ENCODE measurements around the gene AKAP8L. TPM values are rescaled to one million over a fixed set of nuclear protein-coding genes. Genes with fewer than 3 reads are reported as not detected.

Gene AKAP8L
- total RNA-seq, 4 donors from 2014 or later: 112 to 329 (median 172) TPM

DNA sequence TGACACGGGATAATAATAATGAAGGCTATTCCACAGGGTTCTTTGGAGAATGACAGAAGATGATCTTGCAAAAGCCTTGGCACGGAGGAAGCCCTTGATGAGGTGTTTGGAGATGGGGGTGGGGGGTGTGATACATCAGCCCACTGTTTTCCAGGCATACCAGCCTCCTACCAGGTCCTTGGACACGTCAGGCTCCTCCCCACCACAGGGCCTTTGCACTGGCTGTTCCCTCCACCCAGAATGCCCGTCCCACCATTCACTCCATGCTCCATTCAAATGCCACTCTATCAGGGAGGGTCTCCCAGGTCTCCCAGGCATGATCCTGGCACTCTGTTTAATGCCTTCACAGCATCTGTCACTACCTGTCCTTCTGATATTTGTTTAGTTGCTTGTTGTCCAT, 28.3 kb upstream of the AKAP8L start:
- H3K9me3 ChIP-seq: no peaks in the 10 kb centered on the region
- TF ChIP-seq, protein P1, sequence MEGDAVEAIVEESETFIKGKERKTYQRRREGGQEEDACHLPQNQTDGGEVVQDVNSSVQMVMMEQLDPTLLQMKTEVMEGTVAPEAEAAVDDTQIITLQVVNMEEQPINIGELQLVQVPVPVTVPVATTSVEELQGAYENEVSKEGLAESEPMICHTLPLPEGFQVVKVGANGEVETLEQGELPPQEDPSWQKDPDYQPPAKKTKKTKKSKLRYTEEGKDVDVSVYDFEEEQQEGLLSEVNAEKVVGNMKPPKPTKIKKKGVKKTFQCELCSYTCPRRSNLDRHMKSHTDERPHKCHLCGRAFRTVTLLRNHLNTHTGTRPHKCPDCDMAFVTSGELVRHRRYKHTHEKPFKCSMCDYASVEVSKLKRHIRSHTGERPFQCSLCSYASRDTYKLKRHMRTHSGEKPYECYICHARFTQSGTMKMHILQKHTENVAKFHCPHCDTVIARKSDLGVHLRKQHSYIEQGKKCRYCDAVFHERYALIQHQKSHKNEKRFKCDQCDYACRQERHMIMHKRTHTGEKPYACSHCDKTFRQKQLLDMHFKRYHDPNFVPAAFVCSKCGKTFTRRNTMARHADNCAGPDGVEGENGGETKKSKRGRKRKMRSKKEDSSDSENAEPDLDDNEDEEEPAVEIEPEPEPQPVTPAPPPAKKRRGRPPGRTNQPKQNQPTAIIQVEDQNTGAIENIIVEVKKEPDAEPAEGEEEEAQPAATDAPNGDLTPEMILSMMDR (IDR thresholded peaks at IDR 0.05): no peak
- TF ChIP-seq POLR2AphosphoS5 (IDR thresholded peaks at IDR 0.05): no peak
- TF ChIP-seq POLR2A (IDR thresholded peaks at IDR 0.05): no peak
- no peak for TF ChIP-seq EP300 (IDR thresholded peaks at IDR 0.05; ENCODE audit: low read depth)
- H3K4me3 ChIP-seq: no peak overlapping the region
- DNase-seq: no peak
- no peak overlapping the region for H3K27ac ChIP-seq
- no peaks in the 10 kb centered on the region for H3K36me3 ChIP-seq
- H3K27me3 ChIP-seq: no peaks in the 10 kb centered on the region
- in situ Hi-C loops (cut with MboI; ENCODE audit: low pct_ligation_motif_present in 1 of 4, low pct_unique_long_range_greater_than_20kb in 1 of 4, low sequenced_read_pairs in 3 of 4) (loop anchor here in 1 of 4 donors (25.0 kb wide), 1 partner anchor 185 kb away; no protein-coding TSS in a partner anchor), intact Hi-C loops (cut with DNase I; ENCODE audit: low total_unique reads) (no loop called here)
- H3K4me1 ChIP-seq: peaks cover 0 to 10% (median 8%) of the 10 kb centered on the region in 4 donors
- WGBS, 2 donors (ENCODE audit: low coverage in 1 of 2): 89% methylated on average over 4 of the region's 4 CpGs; no CpG with 5 or more reads in 1 of the 2 donors

DNA sequence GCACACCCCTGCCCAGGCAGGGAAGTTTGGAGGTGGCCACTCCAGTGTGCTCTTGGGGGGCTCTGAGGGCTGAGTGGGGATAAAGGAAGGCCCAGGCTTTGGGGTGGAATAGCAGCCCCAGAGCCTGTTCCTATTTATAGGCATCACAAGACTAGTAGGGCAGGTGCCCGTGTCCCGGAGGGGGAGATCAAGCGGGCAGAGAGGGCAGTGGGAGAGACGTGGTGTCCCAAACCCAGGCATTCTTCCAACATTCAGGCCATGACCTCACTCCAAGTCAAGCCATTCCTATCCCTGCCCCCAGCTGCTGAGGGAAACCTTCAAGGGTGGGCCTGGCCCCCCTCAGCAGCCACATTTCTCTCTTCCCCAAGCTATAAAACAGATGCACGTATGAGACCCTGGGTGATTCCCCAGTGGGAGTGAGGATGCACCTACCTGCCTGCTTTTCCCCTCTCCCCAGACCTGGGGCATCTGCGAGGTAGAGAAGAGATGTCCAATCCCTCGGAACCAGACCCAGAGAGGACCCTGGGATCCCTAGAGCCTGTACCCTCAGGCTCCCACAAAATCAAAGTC, 27.1 kb upstream of the AKAP8L start:
- peaks cover 0 to 10% (median 8%) of the 10 kb centered on the region in 4 donors for H3K4me1 ChIP-seq
- no peak overlapping the region for H3K4me3 ChIP-seq
- in situ Hi-C loops (cut with MboI; ENCODE audit: low pct_ligation_motif_present in 1 of 4, low pct_unique_long_range_greater_than_20kb in 1 of 4, low sequenced_read_pairs in 3 of 4) (loop anchor here in 1 of 4 donors (25.0 kb wide), 1 partner anchor 184 kb away; no protein-coding TSS in a partner anchor), intact Hi-C loops (cut with DNase I; ENCODE audit: low total_unique reads) (no loop called here)
- H3K9me3 ChIP-seq: no peaks in the 10 kb centered on the region
- WGBS, 2 donors (ENCODE audit: low coverage in 1 of 2): 84% methylated on average over 7 of the region's 7 CpGs; no CpG with 5 or more reads in 1 of the 2 donors
- no peak overlapping the region for H3K27ac ChIP-seq
- no peak for DNase-seq
- H3K27me3 ChIP-seq: no peaks in the 10 kb centered on the region
- TF ChIP-seq EP300 (IDR thresholded peaks at IDR 0.05; ENCODE audit: low read depth): no peak
- TF ChIP-seq POLR2AphosphoS5 (IDR thresholded peaks at IDR 0.05): no peak
- no peak for TF ChIP-seq POLR2A (IDR thresholded peaks at IDR 0.05)
- TF ChIP-seq, protein P1 (IDR thresholded peaks at IDR 0.05): no peak
- no peaks in the 10 kb centered on the region for H3K36me3 ChIP-seq

DNA sequence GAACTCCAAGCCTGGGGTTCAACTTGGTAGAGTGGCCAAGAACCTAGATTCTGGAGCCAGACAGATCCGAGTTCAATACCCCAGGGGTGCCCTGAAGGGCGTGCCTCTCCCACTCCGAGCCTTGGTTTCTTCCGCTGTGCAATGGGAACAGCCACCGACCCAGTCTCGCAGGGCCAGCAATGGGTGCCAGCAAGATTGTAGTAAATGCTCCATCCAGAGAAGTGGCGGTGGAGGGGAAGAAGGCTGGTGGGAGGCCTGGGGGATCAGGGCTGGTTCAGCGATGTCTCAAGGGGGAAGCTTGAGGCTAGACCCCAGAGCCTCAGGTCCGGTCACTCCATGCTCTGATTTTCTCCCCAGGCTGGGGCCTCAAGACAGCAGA, 26.4 kb upstream of the AKAP8L start:
- Histone ChIP-seq H3K27ac (no peak overlapping the region), H3K4me1 (peaks cover 0 to 10% (median 8%) of the 10 kb centered on the region in 4 donors), H3K9me3 (no peaks in the 10 kb centered on the region), H3K36me3 (no peaks in the 10 kb centered on the region), H3K27me3 (no peaks in the 10 kb centered on the region), H3K4me3 (no peak overlapping the region)
- no peak for DNase-seq
- 88% methylated on average over 9 of the region's 9 CpGs; no CpG with 5 or more reads in 1 of the 2 donors for WGBS, 2 donors (ENCODE audit: low coverage in 1 of 2)
- intact Hi-C loops (cut with DNase I; ENCODE audit: low total_unique reads) (no loop called here), in situ Hi-C loops (cut with MboI; ENCODE audit: low pct_ligation_motif_present in 1 of 4, low pct_unique_long_range_greater_than_20kb in 1 of 4, low sequenced_read_pairs in 3 of 4) (loop anchor here in 1 of 4 donors (25.0 kb wide), 1 partner anchor 183 kb away; no protein-coding TSS in a partner anchor)
- TF ChIP-seq POLR2A (IDR thresholded peaks at IDR 0.05): no peak

DNA sequence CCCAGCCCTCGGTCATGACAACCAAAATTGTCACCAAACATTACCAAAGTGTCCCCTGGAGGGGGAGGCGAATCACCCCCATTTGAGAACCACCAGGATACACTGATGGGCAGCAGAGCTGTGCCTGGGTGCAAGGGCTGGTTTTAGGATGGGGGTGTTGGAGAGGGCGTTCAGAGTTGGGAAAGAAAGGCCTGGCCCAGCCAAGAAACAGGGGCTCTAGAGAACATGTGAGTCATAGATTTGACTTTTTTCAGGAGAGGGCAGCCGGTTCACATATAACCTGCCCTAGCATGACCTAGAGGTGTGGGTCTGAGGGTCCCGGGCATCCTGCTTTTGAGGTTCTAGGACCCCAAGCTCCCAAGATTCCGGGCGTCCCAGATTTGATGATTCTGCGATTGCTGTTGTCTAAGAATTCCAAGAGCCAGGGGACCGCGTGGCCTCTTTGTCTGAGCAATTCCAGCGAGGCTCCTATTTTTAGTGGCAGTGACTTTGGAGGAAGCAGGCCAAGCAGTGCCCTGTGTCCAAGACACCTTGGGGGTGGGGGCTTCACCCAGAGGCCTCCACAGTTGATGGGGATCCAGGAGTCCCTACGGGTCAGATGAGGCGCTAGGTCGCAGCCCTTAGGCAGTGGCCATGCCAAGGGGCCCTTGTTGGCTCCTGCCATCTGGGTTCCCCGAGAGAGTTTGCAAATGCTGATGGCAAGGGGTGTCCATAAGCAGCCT, 25.9 kb upstream of the AKAP8L start:
- Histone ChIP-seq H3K4me1 (peaks cover 0 to 10% (median 8%) of the 10 kb centered on the region in 4 donors), H3K4me3 (no peak overlapping the region), H3K27me3 (no peaks in the 10 kb centered on the region), H3K36me3 (no peaks in the 10 kb centered on the region), H3K9me3 (no peaks in the 10 kb centered on the region), H3K27ac (no peak overlapping the region)
- WGBS, 2 donors (ENCODE audit: low coverage in 1 of 2): 93% methylated on average over 11 of the region's 15 CpGs; no CpG with 5 or more reads in 1 of the 2 donors
- in situ Hi-C loops (cut with MboI; ENCODE audit: low pct_ligation_motif_present in 1 of 4, low pct_unique_long_range_greater_than_20kb in 1 of 4, low sequenced_read_pairs in 3 of 4): loop anchor here in 1 of 4 donors (25.0 kb wide), 1 partner anchor 182 kb away; no protein-coding TSS in a partner anchor
- intact Hi-C loops (cut with DNase I; ENCODE audit: low total_unique reads): no loop called here
- no peak for DNase-seq
- TF ChIP-seq POLR2AphosphoS5 (IDR thresholded peaks at IDR 0.05): no peak
- no peak for TF ChIP-seq EP300 (IDR thresholded peaks at IDR 0.05; ENCODE audit: low read depth)
- no peak for TF ChIP-seq POLR2A (IDR thresholded peaks at IDR 0.05)
- TF ChIP-seq, protein P1 (IDR thresholded peaks at IDR 0.05): no peak

Measured in transverse colon (tissue), 4 donors.